NT2/D1 (cell line): Measurements from ENCODE around the gene NAA60.

Source experiments
- SUZ12 ChIP-seq: IDR thresholded peaks from 2 replicates; pipeline ENCODE4 v1.6.1; 2011; ENCODE audit not compliant: insufficient read length, insufficient read depth; ENCODE audit errors: extremely low read depth
- YY1 ChIP-seq: IDR thresholded peaks from 2 replicates; pipeline ENCODE4 v1.6.1; 2011; ENCODE audit not compliant: insufficient read length, insufficient read depth
- ZNF274 ChIP-seq: IDR thresholded peaks from 2 replicates; pipeline ENCODE4 v1.6.1; 2011; ENCODE audit warnings: mild to moderate bottlenecking, low read depth, low read length

- TF ChIP-seq YY1 (peak; percentile 85), ZNF274 (no peak), SUZ12 (no peak)
Observed at GRCh38 chr16:3457434-3458252, 14.2 kb downstream of the NAA60 start.
